ENCODE measurements around the gene OTOP2. TPM values are rescaled to one million over a fixed set of nuclear protein-coding genes. Genes with fewer than 3 reads are reported as not detected.

OTOP2 gene
- total RNA-seq, 1 experiment from 2014 or later: not detected

DNA sequence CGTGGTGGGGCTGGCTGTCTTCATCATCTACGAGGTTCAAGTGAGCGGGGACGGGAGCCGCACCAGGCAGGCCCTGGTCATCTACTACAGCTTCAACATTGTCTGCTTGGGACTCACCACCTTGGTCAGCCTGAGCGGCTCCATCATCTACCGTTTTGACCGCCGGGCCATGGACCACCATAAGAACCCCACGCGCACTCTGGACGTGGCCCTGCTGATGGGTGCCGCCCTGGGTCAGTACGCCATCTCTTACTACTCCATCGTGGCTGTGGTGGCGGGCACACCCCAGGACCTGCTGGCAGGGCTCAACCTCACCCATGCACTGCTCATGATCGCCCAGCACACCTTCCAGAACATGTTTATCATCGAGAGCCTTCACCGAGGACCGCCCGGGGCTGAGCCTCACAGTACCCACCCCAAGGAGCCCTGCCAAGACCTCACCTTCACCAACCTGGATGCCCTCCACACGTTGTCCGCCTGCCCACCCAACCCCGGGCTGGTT is 6.5 kb downstream of the OTOP2 start:
- Histone ChIP-seq H3K27me3 (ENCODE audit: control insufficient read depth, insufficient read depth, low read length) (peaks cover 41% of the 10 kb centered on the region), H3K36me3 (replicated peaks; ENCODE audit: control insufficient read depth, insufficient read depth, low read length) (no peaks in the 10 kb centered on the region), H3K4me3 (ENCODE audit: insufficient read depth, low read depth, low read length) (no peak overlapping the region)
- DNase-seq: no peak

DNA sequence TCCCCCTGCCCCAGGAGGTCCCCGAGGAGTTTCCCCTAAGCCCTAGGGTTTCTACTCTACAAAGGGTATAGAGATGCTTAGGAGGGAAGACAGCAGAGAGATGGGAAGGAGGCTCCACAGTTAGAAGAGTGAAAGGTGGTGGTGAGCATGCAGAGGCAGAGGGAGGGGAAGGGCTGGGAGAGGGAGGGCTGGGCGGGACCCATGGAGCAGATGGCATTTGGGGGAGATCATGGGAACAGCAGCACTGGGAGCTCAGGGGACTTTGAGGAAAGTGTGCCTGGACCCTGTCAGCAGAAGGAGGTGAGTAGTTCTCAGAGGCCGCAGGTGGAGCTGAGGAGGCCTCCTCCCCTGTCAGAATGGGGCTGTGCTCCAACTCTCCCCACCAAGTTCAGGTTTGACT is 11.0 kb downstream of the OTOP2 start:
- no peaks in the 10 kb centered on the region for H3K36me3 ChIP-seq (replicated peaks; ENCODE audit: control insufficient read depth, insufficient read depth, low read length)
- peak; percentile 60 for DNase-seq
- peaks cover 60% of the 10 kb centered on the region for H3K27me3 ChIP-seq (ENCODE audit: control insufficient read depth, insufficient read depth, low read length)
- H3K4me3 ChIP-seq (ENCODE audit: insufficient read depth, low read depth, low read length): no peak overlapping the region

DNA sequence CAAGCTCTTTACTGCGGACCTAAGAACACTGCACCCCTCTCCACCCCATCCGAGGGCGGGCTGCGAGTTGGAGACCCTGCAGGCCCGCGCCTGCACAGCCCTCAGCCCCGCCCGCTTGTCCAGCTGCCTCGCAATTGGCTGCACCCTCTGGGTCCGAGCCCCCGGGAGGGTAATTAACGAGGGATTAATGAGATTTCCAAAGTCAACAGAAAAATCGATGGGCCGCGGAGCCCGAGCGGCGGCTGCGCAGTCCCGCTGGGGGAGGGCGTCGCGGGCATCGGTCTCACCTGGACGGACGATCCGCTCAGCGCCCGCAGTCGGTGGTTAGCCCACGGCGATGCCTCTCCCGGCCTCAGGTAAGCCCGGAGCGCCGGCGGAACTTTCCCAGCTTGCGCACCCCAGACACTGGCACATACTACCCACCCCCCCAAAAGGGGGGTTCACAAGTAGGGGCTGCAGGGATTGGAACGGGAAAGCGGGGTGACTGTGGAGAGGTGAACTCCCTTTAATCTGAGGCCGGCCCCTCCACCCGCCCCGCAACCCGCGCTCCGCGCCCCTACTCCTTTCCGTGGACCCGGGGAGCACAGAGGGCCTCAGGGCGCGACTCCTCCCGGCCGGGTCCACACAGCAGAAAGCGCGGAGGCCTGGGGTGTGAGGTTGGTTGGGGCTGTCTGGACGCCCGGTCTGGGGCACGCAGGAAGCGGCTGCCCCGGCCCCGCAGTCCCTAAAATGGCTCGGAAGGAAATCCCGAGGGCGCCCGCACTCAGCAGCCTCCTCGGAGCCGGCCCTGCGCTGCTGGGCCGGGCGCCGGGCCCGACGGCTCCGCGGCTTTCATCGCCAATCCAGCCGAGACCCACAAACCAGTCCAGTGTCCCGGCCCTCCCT is 11.8 kb downstream of the OTOP2 start, which contains the start of gene OTOP3:
OTOP3 (plus strand) TSS at position 314 of the 885 bp plus-strand sequence; CDS start at position 338, 24 bp downstream.
- Histone ChIP-seq H3K36me3 (replicated peaks; ENCODE audit: control insufficient read depth, insufficient read depth, low read length) (no peaks in the 10 kb centered on the region), H3K4me3 (ENCODE audit: insufficient read depth, low read depth, low read length) (peak within 1 kb of the TSS; percentile 19; the same call in 1 of the 2 replicates), H3K27me3 (ENCODE audit: control insufficient read depth, insufficient read depth, low read length) (peaks cover 60% of the 10 kb centered on the region)
- DNase-seq: peak; percentile 90

DNA sequence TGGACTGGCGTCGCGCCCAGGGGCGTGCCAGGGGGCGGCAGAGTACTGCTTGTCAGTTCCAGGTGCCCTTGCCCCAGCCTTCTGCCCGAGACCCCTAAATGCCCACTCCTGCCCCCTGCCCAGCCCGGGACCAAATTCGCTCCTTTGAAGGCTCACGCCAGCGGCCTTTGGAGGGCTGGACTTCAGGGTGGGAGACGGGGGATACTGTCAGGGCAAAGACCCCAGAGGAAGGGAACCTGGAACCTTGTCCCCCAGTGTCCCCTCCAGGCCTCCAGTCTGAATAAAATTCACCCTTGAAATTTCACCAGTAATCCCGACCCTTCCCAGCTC is 12.4 kb downstream of the OTOP2 start:
- H3K36me3 ChIP-seq (replicated peaks; ENCODE audit: control insufficient read depth, insufficient read depth, low read length): no peaks in the 10 kb centered on the region
- no peak for DNase-seq
- H3K4me3 ChIP-seq (ENCODE audit: insufficient read depth, low read depth, low read length): no peak overlapping the region
- H3K27me3 ChIP-seq (ENCODE audit: control insufficient read depth, insufficient read depth, low read length): peaks cover 59% of the 10 kb centered on the region

DNA sequence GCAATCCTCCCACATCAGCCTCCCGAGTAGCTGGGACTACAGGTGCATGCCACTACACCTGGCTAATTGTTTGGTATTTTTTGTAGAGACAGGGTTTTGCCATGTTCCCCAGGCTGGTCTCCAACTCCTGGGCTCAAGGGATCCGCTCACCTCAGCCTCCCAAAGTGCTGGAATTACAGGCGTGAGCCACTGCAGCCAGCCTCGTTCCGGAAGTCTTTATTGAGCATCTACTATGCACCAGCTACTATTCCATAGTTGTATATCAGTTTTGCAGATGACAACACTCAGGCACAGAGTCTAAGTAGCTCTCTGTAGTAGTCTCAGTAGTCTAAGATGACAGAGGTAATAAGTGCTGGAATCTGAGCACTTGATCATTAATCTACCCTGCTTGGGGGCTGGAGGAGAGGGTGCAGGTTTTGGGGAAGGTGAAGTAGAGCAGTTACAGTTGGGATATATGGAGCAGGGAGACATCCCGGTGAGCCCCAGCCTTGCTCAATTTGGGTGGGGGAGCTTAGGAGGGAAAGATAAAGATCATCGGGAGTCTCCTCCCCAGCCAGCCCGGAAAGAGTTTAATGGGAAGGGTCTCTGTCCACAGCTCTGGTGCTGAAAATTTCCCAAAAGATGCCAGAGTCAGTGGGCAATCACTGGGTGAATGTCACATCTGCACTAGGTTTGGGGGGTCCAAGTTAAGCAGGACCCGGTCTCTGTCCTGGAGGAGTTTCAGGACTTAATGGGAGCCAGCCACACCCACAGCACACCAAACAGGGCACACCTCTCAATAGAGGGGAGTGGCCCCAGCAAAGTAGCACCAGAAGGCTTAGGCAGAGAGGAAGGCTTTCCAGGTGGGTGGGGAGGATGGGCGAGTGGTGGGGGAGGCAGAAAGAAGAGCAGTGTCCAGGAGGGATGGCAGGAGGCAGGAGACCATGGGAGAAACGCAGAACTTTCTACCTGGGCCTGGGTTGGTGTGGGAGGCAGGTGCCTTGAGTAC is 13.3 kb downstream of the OTOP2 start:
- DNase-seq: peak; percentile 80
- H3K27me3 ChIP-seq (ENCODE audit: control insufficient read depth, insufficient read depth, low read length): peaks cover 59% of the 10 kb centered on the region
- H3K4me3 ChIP-seq (ENCODE audit: insufficient read depth, low read depth, low read length): no peak overlapping the region

DNA sequence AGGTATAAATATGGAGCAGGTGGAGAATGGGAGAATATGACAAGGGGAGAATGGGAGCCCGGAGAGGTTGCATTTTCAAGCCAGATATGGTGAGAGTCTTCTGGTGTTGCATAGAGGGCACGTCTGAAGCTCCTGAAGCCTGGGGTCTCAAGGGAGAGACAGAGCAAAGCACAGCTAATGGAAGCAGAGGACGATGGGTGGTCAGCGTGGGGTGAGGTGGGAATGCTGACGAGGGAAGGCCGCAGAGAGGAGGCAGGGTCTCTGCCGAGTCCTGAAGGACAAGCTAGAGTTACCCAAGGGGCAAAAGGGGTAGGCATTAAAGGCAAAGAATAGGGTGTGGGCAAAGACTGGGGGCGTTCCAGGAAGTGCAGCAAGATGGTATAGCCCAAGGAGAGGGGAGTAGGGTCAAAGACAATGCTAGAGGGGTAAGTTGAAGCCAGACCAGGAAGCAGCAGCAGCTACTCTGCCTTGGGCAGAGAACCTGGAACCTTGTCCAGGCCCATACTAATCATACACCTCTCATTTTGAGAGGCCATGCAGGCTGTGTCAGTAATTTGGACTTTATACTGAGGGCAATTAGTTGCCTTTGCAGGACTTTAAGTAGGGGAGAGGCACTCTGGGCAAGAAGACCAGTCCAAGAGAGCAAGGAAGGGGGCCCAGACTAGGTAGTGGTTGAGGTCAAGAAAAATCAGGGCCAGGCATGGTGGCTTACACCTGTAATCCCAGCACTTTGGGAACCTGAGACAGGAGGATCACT is 14.3 kb downstream of the OTOP2 start:
- DNase-seq: no peak
- Histone ChIP-seq H3K27me3 (ENCODE audit: control insufficient read depth, insufficient read depth, low read length) (peaks cover 53% of the 10 kb centered on the region), H3K36me3 (replicated peaks; ENCODE audit: control insufficient read depth, insufficient read depth, low read length) (no peaks in the 10 kb centered on the region), H3K4me3 (ENCODE audit: insufficient read depth, low read depth, low read length) (no peak overlapping the region)

More for the DNA sequence above, 13.3 kb downstream of the OTOP2 start:
- no peaks in the 10 kb centered on the region for H3K36me3 ChIP-seq (replicated peaks; ENCODE audit: control insufficient read depth, insufficient read depth, low read length)

DNA sequence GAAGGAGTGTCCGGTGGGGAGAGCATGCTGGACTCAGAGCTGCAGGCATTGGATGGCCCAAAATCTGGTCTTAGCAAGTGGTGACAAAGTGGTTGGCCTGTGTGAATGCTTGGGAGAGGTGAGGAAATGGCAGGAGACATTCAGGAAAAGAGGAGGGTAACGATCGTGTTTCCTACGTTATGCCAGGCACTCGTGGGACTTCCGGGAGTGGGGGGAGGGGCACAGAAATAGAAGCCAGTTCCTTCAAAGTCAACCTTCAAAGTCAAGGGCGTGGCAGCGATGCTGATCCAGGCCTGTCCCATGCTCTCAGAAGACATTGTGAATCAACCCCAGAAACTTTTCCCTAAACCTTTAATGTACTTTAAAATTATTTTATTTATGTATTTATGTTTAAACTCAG is 15.5 kb downstream of the OTOP2 start:
- H3K4me3 ChIP-seq (ENCODE audit: insufficient read depth, low read depth, low read length): no peak overlapping the region
- no peak for DNase-seq
- H3K36me3 ChIP-seq (replicated peaks; ENCODE audit: control insufficient read depth, insufficient read depth, low read length): no peaks in the 10 kb centered on the region
- H3K27me3 ChIP-seq (ENCODE audit: control insufficient read depth, insufficient read depth, low read length): peaks cover 44% of the 10 kb centered on the region

DNA sequence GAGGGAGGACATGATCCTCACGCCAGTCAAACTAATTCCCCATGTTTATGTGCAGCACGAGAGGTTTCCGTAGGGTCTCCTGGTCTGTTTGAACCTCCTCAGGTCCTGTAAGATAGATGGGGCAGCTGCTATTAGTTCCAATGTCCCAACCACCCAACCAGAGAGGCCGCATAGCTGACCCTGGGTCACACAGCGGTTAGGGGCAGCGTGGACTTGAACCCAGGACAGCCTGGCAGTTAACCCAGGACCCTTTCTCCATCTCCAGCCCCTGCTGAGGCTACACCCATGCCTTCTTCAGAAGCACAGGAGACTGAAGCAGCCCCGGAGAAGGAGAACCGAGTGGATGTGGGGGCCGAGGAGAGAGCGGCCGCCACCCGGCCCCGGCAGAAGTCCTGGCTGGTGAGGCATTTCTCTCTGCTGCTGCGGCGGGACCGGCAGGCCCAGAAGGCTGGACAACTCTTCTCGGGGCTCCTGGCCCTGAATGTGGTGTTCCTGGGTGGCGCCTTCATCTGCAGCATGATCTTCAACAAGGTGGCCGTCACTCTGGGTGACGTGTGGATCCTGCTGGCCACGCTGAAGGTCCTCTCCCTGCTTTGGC is 17.2 kb downstream of the OTOP2 start:
- H3K27me3 ChIP-seq (ENCODE audit: control insufficient read depth, insufficient read depth, low read length): peaks cover 29% of the 10 kb centered on the region
- no peak overlapping the region for H3K4me3 ChIP-seq (ENCODE audit: insufficient read depth, low read depth, low read length)
- no peaks in the 10 kb centered on the region for H3K36me3 ChIP-seq (replicated peaks; ENCODE audit: control insufficient read depth, insufficient read depth, low read length)
- no peak for DNase-seq

DNA sequence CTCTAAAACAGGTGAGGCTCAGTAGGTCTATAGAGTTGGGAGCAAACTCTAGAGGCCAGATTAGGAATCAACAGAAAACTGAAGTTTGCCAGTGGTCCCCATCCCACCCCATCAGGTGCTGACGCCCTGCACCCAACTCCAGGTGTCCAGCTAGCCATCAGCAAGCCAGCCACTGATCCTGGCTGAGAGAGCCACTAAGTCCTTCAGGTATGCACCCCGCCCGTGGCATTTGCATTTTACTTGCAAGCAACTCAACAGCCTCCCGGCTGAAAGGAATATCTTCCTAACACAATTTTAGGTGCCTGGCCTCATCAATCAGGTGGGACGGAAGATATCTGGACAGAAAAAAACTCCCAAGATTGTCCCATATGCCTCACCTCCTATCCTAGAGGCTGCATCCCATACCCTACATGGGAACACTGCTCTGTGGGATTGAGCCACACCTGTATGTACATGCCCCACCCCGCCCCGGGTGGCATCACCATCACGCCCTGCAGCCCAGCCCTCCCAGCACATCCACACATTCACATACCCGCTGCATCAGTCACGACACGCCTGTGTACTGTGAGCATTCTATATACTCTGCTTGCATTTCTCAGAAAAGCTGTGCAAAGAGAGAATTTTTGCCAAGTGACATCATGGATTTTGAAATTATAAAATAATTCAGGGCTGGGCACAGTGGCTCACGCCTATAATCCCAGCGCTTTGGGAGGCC is 19.9 kb downstream of the OTOP2 start:
- no peaks in the 10 kb centered on the region for H3K36me3 ChIP-seq (replicated peaks; ENCODE audit: control insufficient read depth, insufficient read depth, low read length)
- H3K27me3 ChIP-seq (ENCODE audit: control insufficient read depth, insufficient read depth, low read length): peaks cover 7% of the 10 kb centered on the region
- no peak overlapping the region for H3K4me3 ChIP-seq (ENCODE audit: insufficient read depth, low read depth, low read length)
- DNase-seq: peak; percentile 75

DNA sequence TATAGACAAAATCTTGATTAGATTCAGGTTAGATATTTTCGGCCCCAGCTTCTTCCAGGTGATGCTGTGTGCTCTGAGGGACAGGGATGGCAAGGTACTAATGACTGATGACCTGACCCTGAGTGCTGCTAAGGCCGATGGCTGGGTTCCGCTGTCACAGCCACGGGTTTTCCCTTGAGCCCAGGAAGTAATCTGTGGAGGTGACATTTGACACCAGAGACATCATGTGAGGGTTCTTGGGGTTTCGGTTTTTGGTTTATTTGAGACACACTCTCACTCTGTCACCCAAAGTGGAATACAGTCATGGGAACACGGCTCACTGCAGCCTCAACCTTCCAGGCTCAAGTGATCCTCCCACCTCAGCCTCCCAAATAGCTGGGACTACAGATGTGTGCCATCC is 21.5 kb downstream of the OTOP2 start:
- H3K4me3 ChIP-seq (ENCODE audit: insufficient read depth, low read depth, low read length): no peak overlapping the region
- DNase-seq: no peak
- H3K36me3 ChIP-seq (replicated peaks; ENCODE audit: control insufficient read depth, insufficient read depth, low read length): no peaks in the 10 kb centered on the region
- no peaks in the 10 kb centered on the region; the same call in 1 of the 2 replicates for H3K27me3 ChIP-seq (ENCODE audit: control insufficient read depth, insufficient read depth, low read length)

DNA sequence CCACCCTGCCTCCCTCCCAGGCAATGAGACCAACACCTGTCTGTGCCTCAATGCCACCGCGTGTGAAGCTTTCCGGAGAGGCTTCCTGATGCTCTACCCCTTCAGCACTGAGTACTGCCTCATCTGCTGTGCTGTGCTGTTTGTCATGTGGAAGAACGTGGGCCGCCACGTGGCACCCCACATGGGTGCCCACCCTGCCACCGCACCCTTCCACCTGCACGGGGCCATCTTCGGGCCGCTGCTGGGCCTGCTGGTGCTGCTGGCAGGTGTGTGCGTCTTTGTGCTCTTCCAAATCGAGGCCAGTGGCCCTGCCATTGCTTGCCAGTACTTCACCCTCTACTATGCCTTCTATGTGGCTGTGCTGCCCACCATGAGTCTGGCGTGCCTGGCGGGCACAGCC is 22.6 kb downstream of the OTOP2 start:
- H3K27me3 ChIP-seq (ENCODE audit: control insufficient read depth, insufficient read depth, low read length): no peaks in the 10 kb centered on the region

DNA sequence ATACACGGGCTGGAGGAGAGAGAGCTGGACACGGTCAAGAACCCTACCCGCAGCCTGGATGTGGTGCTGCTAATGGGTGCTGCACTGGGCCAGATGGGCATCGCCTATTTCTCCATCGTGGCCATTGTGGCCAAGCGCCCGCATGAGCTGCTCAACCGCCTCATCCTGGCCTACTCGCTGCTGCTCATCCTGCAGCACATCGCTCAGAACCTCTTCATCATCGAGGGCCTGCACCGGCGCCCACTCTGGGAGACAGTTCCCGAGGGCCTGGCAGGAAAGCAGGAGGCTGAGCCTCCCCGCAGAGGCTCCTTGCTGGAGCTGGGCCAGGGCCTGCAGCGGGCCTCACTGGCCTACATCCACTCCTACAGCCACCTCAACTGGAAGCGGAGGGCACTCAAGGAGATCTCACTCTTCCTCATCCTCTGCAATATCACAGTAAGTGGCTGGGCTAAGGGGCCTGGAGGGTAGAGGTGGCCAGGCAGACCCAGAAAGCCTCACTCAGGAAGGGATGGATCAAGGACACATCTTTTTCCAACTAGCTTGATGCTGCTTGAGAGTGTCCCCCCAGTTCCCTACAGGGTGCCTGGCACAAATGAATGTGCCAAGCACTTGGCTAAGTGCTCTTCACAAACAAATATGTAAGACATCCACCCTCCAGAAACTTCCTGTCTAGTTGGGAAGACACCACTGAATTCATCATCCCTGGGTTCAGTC is 23.1 kb downstream of the OTOP2 start:
- H3K27me3 ChIP-seq (ENCODE audit: control insufficient read depth, insufficient read depth, low read length): no peaks in the 10 kb centered on the region
- no peak for DNase-seq
- H3K36me3 ChIP-seq (replicated peaks; ENCODE audit: control insufficient read depth, insufficient read depth, low read length): no peaks in the 10 kb centered on the region
- H3K4me3 ChIP-seq (ENCODE audit: insufficient read depth, low read depth, low read length): no peak overlapping the region

More for the DNA sequence above, 22.6 kb downstream of the OTOP2 start:
- no peak overlapping the region for H3K4me3 ChIP-seq (ENCODE audit: insufficient read depth, low read depth, low read length)
- DNase-seq: no peak
- H3K36me3 ChIP-seq (replicated peaks; ENCODE audit: control insufficient read depth, insufficient read depth, low read length): no peaks in the 10 kb centered on the region
